Measurements from ENCODE around the gene VMP1. TPM values are rescaled to one million over a fixed set of nuclear protein-coding genes. Genes with fewer than 3 reads are reported as not detected.
A peak's percentile ranks its signal among the peaks of the same experiment; 100 is the strongest.

The VMP1 gene
- total RNA-seq, 1 experiment from 2014 or later: 281 TPM

- Histone ChIP-seq H3K4me1 (ENCODE audit: control insufficient read depth, insufficient read depth, low read length) (peaks cover 67% of the 10 kb centered on the region), H3K27me3 (ENCODE audit: control insufficient read depth, insufficient read depth, low read length) (no peaks in the 10 kb centered on the region), H3K9me3 (ENCODE audit: control insufficient read depth, insufficient read depth, low read depth, low read length) (no peaks in the 10 kb centered on the region), H3K27ac (ENCODE audit: low read length) (peak overlapping the region; percentile 100), H3K4me3 (ENCODE audit: low read depth in 2 of 2, low read length in 2 of 2) (no peak overlapping the region), H3K36me3 (ENCODE audit: control insufficient read depth, insufficient read depth, low read length) (no peaks in the 10 kb centered on the region; the same call in 1 of the 2 replicates)
- ChIA-PET CTCF (no interaction called here), POLR2A (interaction anchor here (0.7 to 1.2 kb wide), 2 partner anchors 22 to 118 kb away, joined by 3 read pairs; no protein-coding TSS in a partner anchor)
- in situ Hi-C loops (cut with HindIII; ENCODE audit: low pct_unique_long_range_greater_than_20kb, low sequenced_read_pairs): no loop called here
- BruUV-seq (replicated peaks): no TSS peak
- TF ChIP-seq SIN3A (IDR thresholded peaks at IDR 0.05; ENCODE audit: borderline replicate concordance, insufficient read depth, low read depth, low read length) (no peak), POLR2AphosphoS5 (IDR thresholded peaks at IDR 0.05; ENCODE audit: low read depth, low read length) (no peak), REST (IDR thresholded peaks at IDR 0.05; ENCODE audit: insufficient read depth in 1 of 2, low read depth in 2 of 2, low read length in 1 of 2) (no peak), TCF7L2 (IDR thresholded peaks at IDR 0.05; ENCODE audit: low read depth, low read length) (no peak)
- TF ChIP-seq, protein P1, sequence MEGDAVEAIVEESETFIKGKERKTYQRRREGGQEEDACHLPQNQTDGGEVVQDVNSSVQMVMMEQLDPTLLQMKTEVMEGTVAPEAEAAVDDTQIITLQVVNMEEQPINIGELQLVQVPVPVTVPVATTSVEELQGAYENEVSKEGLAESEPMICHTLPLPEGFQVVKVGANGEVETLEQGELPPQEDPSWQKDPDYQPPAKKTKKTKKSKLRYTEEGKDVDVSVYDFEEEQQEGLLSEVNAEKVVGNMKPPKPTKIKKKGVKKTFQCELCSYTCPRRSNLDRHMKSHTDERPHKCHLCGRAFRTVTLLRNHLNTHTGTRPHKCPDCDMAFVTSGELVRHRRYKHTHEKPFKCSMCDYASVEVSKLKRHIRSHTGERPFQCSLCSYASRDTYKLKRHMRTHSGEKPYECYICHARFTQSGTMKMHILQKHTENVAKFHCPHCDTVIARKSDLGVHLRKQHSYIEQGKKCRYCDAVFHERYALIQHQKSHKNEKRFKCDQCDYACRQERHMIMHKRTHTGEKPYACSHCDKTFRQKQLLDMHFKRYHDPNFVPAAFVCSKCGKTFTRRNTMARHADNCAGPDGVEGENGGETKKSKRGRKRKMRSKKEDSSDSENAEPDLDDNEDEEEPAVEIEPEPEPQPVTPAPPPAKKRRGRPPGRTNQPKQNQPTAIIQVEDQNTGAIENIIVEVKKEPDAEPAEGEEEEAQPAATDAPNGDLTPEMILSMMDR (IDR thresholded peaks at IDR 0.05): no peak
- ATAC-seq: no peak
- intact Hi-C loops (cut with micrococcal nuclease; ENCODE audit: unreplicated experiment): no loop called here
- DNase-seq (ENCODE audit: low read depth, low spot score): no peak
These were observed 119.4 kb downstream of the VMP1 start for GRCh38 chr17:59826706-59827453.

- Histone ChIP-seq H3K27me3 (ENCODE audit: control insufficient read depth, insufficient read depth, low read length) (no peaks in the 10 kb centered on the region), H3K36me3 (ENCODE audit: control insufficient read depth, insufficient read depth, low read length) (no peaks in the 10 kb centered on the region; the same call in 1 of the 2 replicates), H3K27ac (ENCODE audit: low read length) (peak overlapping the region; percentile 100), H3K4me1 (ENCODE audit: control insufficient read depth, insufficient read depth, low read length) (peaks cover 75% of the 10 kb centered on the region), H3K9me3 (ENCODE audit: control insufficient read depth, insufficient read depth, low read depth, low read length) (no peaks in the 10 kb centered on the region), H3K4me3 (ENCODE audit: low read depth in 2 of 2, low read length in 2 of 2) (no peak overlapping the region)
- DNase-seq (ENCODE audit: low read depth, low spot score) (no peak), ATAC-seq (no peak)
- in situ Hi-C loops (cut with HindIII; ENCODE audit: low pct_unique_long_range_greater_than_20kb, low sequenced_read_pairs): no loop called here
- ChIA-PET CTCF (no interaction called here), POLR2A (interaction anchor here (0.6 to 2.6 kb wide), 4 partner anchors 10 to 119 kb away, joined by 3 to 52 read pairs (median 5); no protein-coding TSS in a partner anchor)
- TF ChIP-seq, protein P1 (IDR thresholded peaks at IDR 0.05): no peak
- TF ChIP-seq REST (IDR thresholded peaks at IDR 0.05; ENCODE audit: insufficient read depth in 1 of 2, low read depth in 2 of 2, low read length in 1 of 2) (no peak), TCF7L2 (IDR thresholded peaks at IDR 0.05; ENCODE audit: low read depth, low read length) (no peak), SIN3A (IDR thresholded peaks at IDR 0.05; ENCODE audit: borderline replicate concordance, insufficient read depth, low read depth, low read length) (no peak), POLR2AphosphoS5 (IDR thresholded peaks at IDR 0.05; ENCODE audit: low read depth, low read length) (no peak)
- intact Hi-C loops (cut with micrococcal nuclease; ENCODE audit: unreplicated experiment): no loop called here
- no TSS peak for BruUV-seq (replicated peaks)
These were observed 120.4 kb downstream of the VMP1 start for GRCh38 chr17:59827721-59828477.
